H1 (cell line): Measurements from ENCODE around the gene PF4V1. TPM values are rescaled to one million over a fixed set of nuclear protein-coding genes. Genes with fewer than 3 reads are reported as not detected.

Experiments used
- CTCF ChIA-PET: fragments of 300-600 bp; sonication (Branson Sonifier 250); formaldehyde crosslinking; loops from one replicate; lab custom pipeline; 2021; ENCODE audit not compliant: partially characterized antibody; lab: Charles Lee
- POLR2A ChIA-PET: fragments of 300-600 bp; sonication (Branson Sonifier 250); formaldehyde crosslinking; loops from one replicate; lab custom pipeline; 2021; ENCODE audit warnings: inconsistent platforms; ENCODE audit not compliant: partially characterized antibody; lab: Charles Lee
- DNase-seq, 2 experiments: peaks; one replicate each; pipeline versions ENCODE4 v3.0.0 to v3.0.0-alpha.2; 2010 to 2022; ENCODE audit warnings: low spot score in 2 of 2, low read depth in 1 of 2, mixed read lengths in 1 of 2
- FAIRE-seq: peaks from 2 replicates; lab custom pipeline; 2011; peaks lifted over from hg19 to GRCh38; lab: Jason Lieb, UNC
- H2AFZ ChIP-seq: 2 replicates; pipeline ENCODE4 v1.8.1; 2012; ENCODE audit warnings: low read length, inconsistent platforms
- H2AK5ac ChIP-seq: 2 replicates; pipeline ENCODE4 v1.6.1; 2013; ENCODE audit warnings: low read depth, low read length
- H2BK120ac ChIP-seq: replicated peaks from 2 replicates; pipeline ENCODE3; 2013; ENCODE audit warnings: low read depth, low read length, inconsistent platforms
- H2BK12ac ChIP-seq: 2 replicates; pipeline ENCODE4 v1.6.1; 2013; ENCODE audit warnings: low read depth, low read length
- H2BK15ac ChIP-seq: 2 replicates; pipeline ENCODE4 v1.6.1; 2013; ENCODE audit warnings: low read length
- H2BK20ac ChIP-seq: 2 replicates; pipeline ENCODE4 v1.6.1; 2013; ENCODE audit warnings: low read length
- H2BK5ac ChIP-seq: 2 replicates; pipeline ENCODE4 v1.6.1; 2013; ENCODE audit warnings: low read depth, low read length
- H3K14ac ChIP-seq: 2 replicates; pipeline ENCODE4 v1.6.1; 2013; ENCODE audit warnings: inconsistent platforms; ENCODE audit not compliant: insufficient read length
- H3K18ac ChIP-seq: 2 replicates; pipeline ENCODE4 v1.6.1; 2013; ENCODE audit warnings: low read length; ENCODE audit errors: extremely low read depth
- H3K23ac ChIP-seq: 2 replicates; pipeline ENCODE4 v1.6.1; 2013; ENCODE audit warnings: inconsistent platforms; ENCODE audit not compliant: insufficient read length
- H3K23me2 ChIP-seq: 2 replicates; pipeline ENCODE4 v1.6.1; 2013; ENCODE audit warnings: low read depth, low read length
- H3K27ac ChIP-seq: 2 replicates; pipeline ENCODE4 v1.6.1; 2011; ENCODE audit warnings: low read depth, low read length, inconsistent platforms
- H3K27me3 ChIP-seq, 4 experiments: replicated peaks in 1 of 4; 1 replicate in 1 of 4; 2 replicates in 3 of 4; pipeline versions ENCODE4 v1.6.1 to v1.8.1; 2011 to 2013; ENCODE audit warnings: low read length in 3 of 4, mild to moderate bottlenecking in 3 of 4, inconsistent platforms in 2 of 4, mixed read lengths in 2 of 4, moderate library complexity in 1 of 4; ENCODE audit not compliant: control insufficient read depth in 3 of 4, insufficient read depth in 3 of 4; ENCODE audit errors: extremely low read depth in 1 of 4
- H3K36me3 ChIP-seq, 4 experiments: 2 replicates each; pipeline versions ENCODE4 v1.6.1 to v1.8.1; 2011 to 2013; ENCODE audit warnings: mild to moderate bottlenecking in 4 of 4, low read length in 3 of 4, moderate library complexity in 2 of 4, control low read depth in 1 of 4, inconsistent platforms in 1 of 4; ENCODE audit not compliant: insufficient read depth in 4 of 4, control insufficient read depth in 2 of 4
- H3K4ac ChIP-seq: replicated peaks from 2 replicates; pipeline ENCODE3; 2013; ENCODE audit warnings: low read length, low read depth, mixed read lengths, inconsistent platforms; ENCODE audit not compliant: insufficient read length
- H3K4me1 ChIP-seq, 4 experiments: replicated peaks in 1 of 4; 1 replicate in 1 of 4; 2 replicates in 3 of 4; pipeline versions ENCODE4 v1.6.1 to v1.8.1; 2011 to 2013; ENCODE audit warnings: low read length in 3 of 4, inconsistent platforms in 2 of 4, mixed read lengths in 1 of 4; ENCODE audit not compliant: insufficient read depth in 4 of 4, control insufficient read depth in 3 of 4
- H3K4me2 ChIP-seq, 2 experiments: 2 replicates each; pipeline versions ENCODE4 v1.6.1 to v1.8.1; 2011 to 2013; ENCODE audit warnings: low read depth in 2 of 2, low read length in 2 of 2, control low read depth in 1 of 2, inconsistent platforms in 1 of 2, mild to moderate bottlenecking in 1 of 2; ENCODE audit not compliant: insufficient read depth in 1 of 2
- H3K4me3 ChIP-seq, 4 experiments: fragments of 200-600, 300-600 bp in 1 of 4; sonication (generic), shearing (Covaris generic), sonication (Bioruptor Twin) in 1 of 4; 2 replicates each; pipeline versions ENCODE4 v1.5.1 to v1.8.1; 2011 to 2016; ENCODE audit warnings: low read length in 4 of 4, low read depth in 3 of 4, control low read depth in 2 of 4, inconsistent platforms in 2 of 4, mild to moderate bottlenecking in 2 of 4, mixed read lengths in 1 of 4, moderate library complexity in 1 of 4; ENCODE audit not compliant: insufficient read depth in 2 of 4; ENCODE audit errors: extremely low read depth in 1 of 4
- H3K56ac ChIP-seq: replicated peaks from 2 replicates; pipeline ENCODE3; 2013; ENCODE audit warnings: low read depth, mild to moderate bottlenecking, mixed read lengths, low read length, inconsistent platforms; ENCODE audit not compliant: insufficient read length
- H3K79me1 ChIP-seq: 2 replicates; pipeline ENCODE4 v1.6.1; 2013; ENCODE audit warnings: low read depth, low read length, control low read depth
- H3K79me2 ChIP-seq, 2 experiments: 2 replicates each; pipeline versions ENCODE4 v1.6.1 to v1.8.1; 2012 to 2013; ENCODE audit warnings: low read length in 2 of 2, mild to moderate bottlenecking in 2 of 2, inconsistent platforms in 1 of 2; ENCODE audit not compliant: insufficient read depth in 2 of 2, control insufficient read depth in 1 of 2
- H3K9ac ChIP-seq, 4 experiments: replicated peaks in 1 of 4; 1 replicate in 1 of 4; 2 replicates in 3 of 4; pipeline versions ENCODE4 v1.6.1 to v1.8.1; 2011 to 2013; ENCODE audit warnings: low read depth in 3 of 4, low read length in 3 of 4, control low read depth in 2 of 4, mild to moderate bottlenecking in 2 of 4, moderate library complexity in 2 of 4, inconsistent platforms in 1 of 4; ENCODE audit errors: extremely low read depth in 1 of 4
- H3K9me3 ChIP-seq, 2 experiments: 2 replicates each; pipeline versions ENCODE4 v1.6.1 to v1.8.1; 2012 to 2013; ENCODE audit warnings: mild to moderate bottlenecking in 2 of 2, moderate library complexity in 2 of 2, control low read depth in 1 of 2, inconsistent platforms in 1 of 2, low read depth in 1 of 2, low read length in 1 of 2, mixed read lengths in 1 of 2; ENCODE audit not compliant: insufficient read depth in 2 of 2
- H4K20me1 ChIP-seq, 2 experiments: replicated peaks in 1 of 2; 2 replicates each; pipeline versions ENCODE3 to v1.8.1; 2011 to 2013; ENCODE audit warnings: inconsistent platforms in 2 of 2, low read length in 2 of 2, mild to moderate bottlenecking in 1 of 2; ENCODE audit not compliant: insufficient read depth in 2 of 2, control insufficient read depth in 1 of 2
- H4K5ac ChIP-seq: 2 replicates; pipeline ENCODE4 v1.6.1; 2013; ENCODE audit warnings: low read length, low read depth, mixed read lengths, inconsistent platforms; ENCODE audit not compliant: insufficient read length
- H4K8ac ChIP-seq: 2 replicates; pipeline ENCODE4 v1.8.0; 2013; ENCODE audit warnings: mild to moderate bottlenecking, moderate library complexity, low read length, inconsistent platforms; ENCODE audit not compliant: insufficient read depth; ENCODE audit errors: extremely low read depth
- H4K91ac ChIP-seq: replicated peaks from 2 replicates; pipeline ENCODE3; 2013; ENCODE audit warnings: low read length, mixed read lengths, inconsistent platforms; ENCODE audit not compliant: insufficient read length
- EZH2 ChIP-seq: fragments of 200-600 bp; sonication (generic); IDR thresholded peaks from 2 replicates; pipeline ENCODE4 v1.7.1; 2012; ENCODE audit warnings: low read depth, mild to moderate bottlenecking, moderate library complexity, low read length, inconsistent platforms; ENCODE audit not compliant: severe bottlenecking
- JUN ChIP-seq: IDR thresholded peaks from 2 replicates; pipeline ENCODE4 v1.6.1; 2011; ENCODE audit warnings: low read depth, mild to moderate bottlenecking, improper control_type of control experiment, low read length
- NANOG ChIP-seq: IDR thresholded peaks from 2 replicates; pipeline ENCODE4 v1.6.1; 2011; ENCODE audit warnings: low read length, low read depth, mild to moderate bottlenecking, inconsistent platforms; ENCODE audit not compliant: insufficient read depth, poor library complexity, severe bottlenecking
- PHF8 ChIP-seq: fragments of 200-600 bp; sonication (generic); conservative IDR thresholded peaks from 2 replicates; pipeline ENCODE4 v1.7.1; 2012; ENCODE audit warnings: low read depth, mild to moderate bottlenecking, inconsistent platforms, low read length, moderate library complexity
- POLR2A ChIP-seq, 2 experiments: IDR thresholded peaks; 1 replicate in 1 of 2; 2 replicates in 1 of 2; pipeline ENCODE4 v1.6.1; 2011; ENCODE audit warnings: low read depth in 2 of 2, low read length in 2 of 2, mild to moderate bottlenecking in 2 of 2; ENCODE audit errors: control extremely low read depth in 1 of 2
- POLR2AphosphoS5 ChIP-seq: IDR thresholded peaks from 2 replicates; pipeline ENCODE4 v1.6.1; 2011; ENCODE audit warnings: low read depth, low read length
- RBBP5 ChIP-seq: IDR thresholded peaks from 2 replicates; pipeline ENCODE4 v1.7.1; 2012; ENCODE audit warnings: low read depth, mild to moderate bottlenecking, inconsistent platforms, low read length, moderate library complexity, borderline replicate concordance
- SAP30 ChIP-seq: fragments of 300-600 bp; sonication (generic); IDR thresholded peaks from 2 replicates; pipeline ENCODE4 v1.7.1; 2012; ENCODE audit warnings: low read length, moderate library complexity, mild to moderate bottlenecking, inconsistent platforms; ENCODE audit not compliant: insufficient read depth, insufficient replicate concordance
- SP4 ChIP-seq: IDR thresholded peaks from 2 replicates; pipeline ENCODE4 v1.6.1; 2012; ENCODE audit warnings: low read length, inconsistent platforms
- WGBS, 2 experiments: shearing (Covaris generic) in 1 of 2; methylation state at CpG; one replicate each; pipeline versions ENCODE4 v1.1.6 to v1.1.7; 2013 to 2015; ENCODE audit warnings: low lambda C conversion rate in 2 of 2, mixed read lengths in 2 of 2, inconsistent platforms in 1 of 2, low coverage in 1 of 2, missing lambda C conversion rate in 1 of 2; ENCODE audit not compliant: insufficient replicate concordance in 2 of 2, insufficient coverage in 1 of 2, insufficient read length in 1 of 2; ENCODE audit errors: extremely low coverage in 1 of 2, missing lambda C conversion rate in 1 of 2; 5-methylcytosine and 5-hydroxymethylcytosine counted together
- polyA plus RNA-seq, 7 experiments: library from polyadenylated mRNA; depleted of rRNA in 3 of 7; stranded (reverse) in 5 of 7; unstranded in 2 of 7; fragments of >200 nt in 5 of 7; fragments of 200-250 nt in 2 of 7; gene quantifications; 1 replicate in 5 of 7; 2 replicates in 1 of 7; 4 replicates in 1 of 7; pipeline versions ENCODE4 v1.2.1 to v1.2.3, GENCODE V29; 2011 to 2013; ENCODE audit warnings: missing spikeins in 2 of 7, mixed read lengths in 2 of 7
- total RNA-seq: library from RNA; stranded (reverse); fragmentation: NEBNext Ultra II Directional; extraction: Animal tissue kit (Norgen Biotek cat#: 25700); gene quantifications from 2 replicates; pipeline ENCODE4 v1.2.1, GENCODE V29; 2021
- TF ChIP-seq, protein P1 (sequence below): IDR thresholded peaks from 2 replicates; pipeline ENCODE4 v1.6.1; 2012; ENCODE audit warnings: inconsistent platforms
- TF ChIP-seq, protein P2 (sequence below), 3 experiments: IDR thresholded peaks; 1 replicate in 2 of 3; 2 replicates in 1 of 3; pipeline versions ENCODE4 v1.5.1 to v1.6.1; 2011; ENCODE audit warnings: low read length in 3 of 3, mild to moderate bottlenecking in 3 of 3, inconsistent platforms in 2 of 3, low read depth in 1 of 3, moderate library complexity in 1 of 3; ENCODE audit not compliant: insufficient read depth in 1 of 3; ENCODE audit errors: control extremely low read depth in 1 of 3

The PF4V1 gene
- total and polyA plus RNA-seq, 2 of the 8 experiments (the other 6 are each of a cell fraction or from before 2014, with no cell fraction given): not detected

DNA sequence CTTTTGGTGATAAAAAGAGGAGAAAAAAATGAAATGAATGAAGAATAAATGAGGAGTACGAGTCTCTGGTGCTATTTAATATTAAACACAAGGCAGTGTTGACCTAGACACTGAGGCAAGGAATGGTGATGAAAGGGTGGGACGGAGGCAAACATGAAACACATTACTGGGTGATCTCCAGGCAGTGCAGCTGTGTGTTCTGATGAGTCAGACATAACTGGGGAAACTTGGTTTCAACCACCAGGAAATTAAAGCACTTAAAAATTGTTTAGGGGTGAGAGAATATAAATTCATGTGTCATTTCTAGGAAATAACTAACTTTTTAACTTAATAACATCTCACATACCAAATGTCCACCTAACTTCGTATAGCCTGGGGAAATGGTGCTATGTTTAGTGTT, 36.3 kb upstream of the PF4V1 start:
- no peaks in the 10 kb centered on the region for H3K4me1 ChIP-seq
- H4K91ac ChIP-seq: no peak overlapping the region
- H4K5ac ChIP-seq: no peak overlapping the region
- H2BK15ac ChIP-seq: no peak overlapping the region
- no peak overlapping the region for H2AFZ ChIP-seq
- no peak overlapping the region for H3K14ac ChIP-seq
- no peak overlapping the region for H3K23ac ChIP-seq
- no peak overlapping the region for H2BK20ac ChIP-seq
- H4K20me1 ChIP-seq: no peaks in the 10 kb centered on the region
- H3K36me3 ChIP-seq: no peaks in the 10 kb centered on the region
- no peak overlapping the region for H2BK120ac ChIP-seq
- no peak overlapping the region for H3K9ac ChIP-seq
- H2BK5ac ChIP-seq: no peak overlapping the region
- H3K56ac ChIP-seq: no peak overlapping the region
- no peak overlapping the region for H3K4ac ChIP-seq
- ChIA-PET POLR2A (no interaction called here), CTCF (interaction anchor here (0.7 kb wide), 1 partner anchor 87 kb away, joined by 3 read pairs; no protein-coding TSS in a partner anchor)
- H3K4me3 ChIP-seq: no peak overlapping the region
- H3K79me1 ChIP-seq: no peaks in the 10 kb centered on the region
- H3K9me3 ChIP-seq: no peaks in the 10 kb centered on the region
- no peaks in the 10 kb centered on the region for H3K79me2 ChIP-seq
- 93% methylated on average over 3 of the region's 3 CpGs; no CpG with 5 or more reads in 1 of the 2 experiments for WGBS, 2 experiments
- DNase-seq (no peak), FAIRE-seq (no peak)
- H4K8ac ChIP-seq: no peak overlapping the region
- H2BK12ac ChIP-seq: no peak overlapping the region
- H3K27ac ChIP-seq: no peak overlapping the region
- H3K27me3 ChIP-seq: no peaks in the 10 kb centered on the region
- H3K4me2 ChIP-seq: no peak overlapping the region
- no peaks in the 10 kb centered on the region for H3K23me2 ChIP-seq
- no peak overlapping the region for H3K18ac ChIP-seq
- no peak overlapping the region for H2AK5ac ChIP-seq
- TF ChIP-seq NANOG: no peak
- TF ChIP-seq, protein P1, sequence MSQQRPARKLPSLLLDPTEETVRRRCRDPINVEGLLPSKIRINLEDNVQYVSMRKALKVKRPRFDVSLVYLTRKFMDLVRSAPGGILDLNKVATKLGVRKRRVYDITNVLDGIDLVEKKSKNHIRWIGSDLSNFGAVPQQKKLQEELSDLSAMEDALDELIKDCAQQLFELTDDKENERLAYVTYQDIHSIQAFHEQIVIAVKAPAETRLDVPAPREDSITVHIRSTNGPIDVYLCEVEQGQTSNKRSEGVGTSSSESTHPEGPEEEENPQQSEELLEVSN: no peak
- TF ChIP-seq PHF8: no peak
- TF ChIP-seq RBBP5: no peak
- TF ChIP-seq, protein P2, sequence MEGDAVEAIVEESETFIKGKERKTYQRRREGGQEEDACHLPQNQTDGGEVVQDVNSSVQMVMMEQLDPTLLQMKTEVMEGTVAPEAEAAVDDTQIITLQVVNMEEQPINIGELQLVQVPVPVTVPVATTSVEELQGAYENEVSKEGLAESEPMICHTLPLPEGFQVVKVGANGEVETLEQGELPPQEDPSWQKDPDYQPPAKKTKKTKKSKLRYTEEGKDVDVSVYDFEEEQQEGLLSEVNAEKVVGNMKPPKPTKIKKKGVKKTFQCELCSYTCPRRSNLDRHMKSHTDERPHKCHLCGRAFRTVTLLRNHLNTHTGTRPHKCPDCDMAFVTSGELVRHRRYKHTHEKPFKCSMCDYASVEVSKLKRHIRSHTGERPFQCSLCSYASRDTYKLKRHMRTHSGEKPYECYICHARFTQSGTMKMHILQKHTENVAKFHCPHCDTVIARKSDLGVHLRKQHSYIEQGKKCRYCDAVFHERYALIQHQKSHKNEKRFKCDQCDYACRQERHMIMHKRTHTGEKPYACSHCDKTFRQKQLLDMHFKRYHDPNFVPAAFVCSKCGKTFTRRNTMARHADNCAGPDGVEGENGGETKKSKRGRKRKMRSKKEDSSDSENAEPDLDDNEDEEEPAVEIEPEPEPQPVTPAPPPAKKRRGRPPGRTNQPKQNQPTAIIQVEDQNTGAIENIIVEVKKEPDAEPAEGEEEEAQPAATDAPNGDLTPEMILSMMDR (IDR thresholded peaks at IDR 0.05; ENCODE audit: control extremely low read depth in 1 of 3, insufficient read depth in 1 of 3, low read depth in 1 of 3, low read length in 3 of 3): no peak
- TF ChIP-seq POLR2AphosphoS5: no peak
- TF ChIP-seq JUN: no peak
- no peak for TF ChIP-seq POLR2A (IDR thresholded peaks at IDR 0.05; ENCODE audit: control extremely low read depth in 1 of 2, low read depth in 2 of 2, low read length in 2 of 2)
- TF ChIP-seq SP4: no peak
- TF ChIP-seq EZH2: no peak
- no peak for TF ChIP-seq SAP30
